ENCODE measurements around the gene NTRK2.

GRCh38 chr9:84867186-84867585 is 197.7 kb downstream of the NTRK2 start:
- TF ChIP-seq ATF2 (IDR thresholded peaks at IDR 0.05; ENCODE audit: low read length) (no peak), RFX5 (IDR thresholded peaks at IDR 0.05; ENCODE audit: low read depth, low read length) (no peak), TCF12 (IDR thresholded peaks at IDR 0.05; ENCODE audit: low read depth, low read length) (no peak), NR2F1 (conservative IDR thresholded peaks at IDR 0.05) (no peak), CTCF (IDR thresholded peaks at IDR 0.05 in 2 of 3, conservative IDR thresholded peaks at IDR 0.05 in 1 of 3; ENCODE audit: control insufficient read depth in 2 of 3, extremely low read depth in 1 of 3, insufficient read depth in 1 of 3, low read depth in 3 of 3, low read length in 3 of 3) (no peak), DPF2 (IDR thresholded peaks at IDR 0.05) (no peak), TAF1 (IDR thresholded peaks at IDR 0.05; ENCODE audit: borderline replicate concordance, low read depth, low read length) (no peak), MAX (IDR thresholded peaks at IDR 0.05; ENCODE audit: low read depth, low read length) (no peak)
